Measurements from ENCODE around the gene SPATA24.

The SPATA24 gene

GRCh38 chr5:139403787-139404483 is at the start of gene SPATA24:
Gene SPATA24 (minus strand): TSS chr5:139404089. CDS start chr5:139404060, 29 bp downstream.
- DNase-seq, result peak; percentile 98
- Histone ChIP-seq H3K36me3 (no peaks in the 10 kb centered on the region), H3K27me3 (ENCODE audit: insufficient read depth, low read depth, severe bottlenecking) (no peaks in the 10 kb centered on the region), H3K4me3 (ENCODE audit: low read depth, low read length) (peak within 1 kb of the TSS; percentile 52), H3K9me3 (ENCODE audit: severe bottlenecking) (no peaks in the 10 kb centered on the region), H3K27ac (peak within 1 kb of the TSS; percentile 73)
- no peak for TF ChIP-seq CTCF (IDR thresholded peaks at IDR 0.05; ENCODE audit: low read depth, low read length)

GRCh38 chr5:139451878-139452660 is 48.2 kb upstream of the SPATA24 start:
- Histone ChIP-seq H3K9me3 (ENCODE audit: severe bottlenecking) (no peaks in the 10 kb centered on the region), H3K4me3 (ENCODE audit: low read depth, low read length) (no peak overlapping the region), H3K36me3 (no peaks in the 10 kb centered on the region), H3K27ac (no peak overlapping the region), H3K27me3 (ENCODE audit: insufficient read depth, low read depth, severe bottlenecking) (no peaks in the 10 kb centered on the region)
- no peak for DNase-seq
- TF ChIP-seq CTCF (IDR thresholded peaks at IDR 0.05; ENCODE audit: low read depth, low read length), result no peak

GRCh38 chr5:139451176-139451575 is 47.3 kb upstream of the SPATA24 start:
- no peaks in the 10 kb centered on the region for H3K27me3 ChIP-seq (ENCODE audit: insufficient read depth, low read depth, severe bottlenecking)
- TF ChIP-seq CTCF (IDR thresholded peaks at IDR 0.05; ENCODE audit: low read depth, low read length), result no peak
- no peaks in the 10 kb centered on the region for H3K36me3 ChIP-seq
- no peak overlapping the region for H3K4me3 ChIP-seq (ENCODE audit: low read depth, low read length)
- DNase-seq, result no peak
- no peak overlapping the region for H3K27ac ChIP-seq
- H3K9me3 ChIP-seq (ENCODE audit: severe bottlenecking), result no peaks in the 10 kb centered on the region

GRCh38 chr5:139446956-139447779 is 43.3 kb upstream of the SPATA24 start:
- no peak for TF ChIP-seq CTCF (IDR thresholded peaks at IDR 0.05; ENCODE audit: low read depth, low read length)
- Histone ChIP-seq H3K4me3 (ENCODE audit: low read depth, low read length) (no peak overlapping the region), H3K36me3 (no peaks in the 10 kb centered on the region), H3K27ac (no peak overlapping the region), H3K27me3 (ENCODE audit: insufficient read depth, low read depth, severe bottlenecking) (no peaks in the 10 kb centered on the region), H3K9me3 (ENCODE audit: severe bottlenecking) (no peaks in the 10 kb centered on the region)
- no peak for DNase-seq

GRCh38 chr5:139445325-139446170 is 41.7 kb upstream of the SPATA24 start:
- no peaks in the 10 kb centered on the region for H3K36me3 ChIP-seq
- no peaks in the 10 kb centered on the region for H3K27me3 ChIP-seq (ENCODE audit: insufficient read depth, low read depth, severe bottlenecking)
- H3K27ac ChIP-seq, result no peak overlapping the region
- no peak overlapping the region for H3K4me3 ChIP-seq (ENCODE audit: low read depth, low read length)
- H3K9me3 ChIP-seq (ENCODE audit: severe bottlenecking), result no peaks in the 10 kb centered on the region
- no peak for TF ChIP-seq CTCF (IDR thresholded peaks at IDR 0.05; ENCODE audit: low read depth, low read length)
- no peak for DNase-seq
